A549 (cell line): Measurements from ENCODE around the gene PAEP.

Experiments used
- CEBPB ChIP-seq, 2 experiments: fragments of >200 bp in 1 of 2; sonication (Bioruptor Twin) in 1 of 2; formaldehyde crosslinking in 1 of 2; IDR thresholded peaks; 2 replicates each; pipeline ENCODE4 v1.6.1; 2012 to 2016
- CTCF ChIP-seq: fragments of >200 bp; sonication (Bioruptor Twin); formaldehyde crosslinking; IDR thresholded peaks from 3 replicates; pipeline ENCODE4 v1.5.1; 2016
- PHF8 ChIP-seq: fragments of 200-600 bp; sonication (generic); IDR thresholded peaks from 2 replicates; pipeline ENCODE4 v1.6.1; 2016; ENCODE audit warnings: low read depth, mild to moderate bottlenecking, antibody characterized with exemption, moderate library complexity, borderline replicate concordance
- POLR2A ChIP-seq: IDR thresholded peaks from 2 replicates; pipeline ENCODE4 v1.6.1; 2012; ENCODE audit warnings: mild to moderate bottlenecking, low read length
- SMC3 ChIP-seq: fragments of >200 bp; sonication (Bioruptor Twin); formaldehyde crosslinking; IDR thresholded peaks from 3 replicates; pipeline ENCODE4 v1.6.1; 2018; ENCODE audit warnings: inconsistent platforms

DNA sequence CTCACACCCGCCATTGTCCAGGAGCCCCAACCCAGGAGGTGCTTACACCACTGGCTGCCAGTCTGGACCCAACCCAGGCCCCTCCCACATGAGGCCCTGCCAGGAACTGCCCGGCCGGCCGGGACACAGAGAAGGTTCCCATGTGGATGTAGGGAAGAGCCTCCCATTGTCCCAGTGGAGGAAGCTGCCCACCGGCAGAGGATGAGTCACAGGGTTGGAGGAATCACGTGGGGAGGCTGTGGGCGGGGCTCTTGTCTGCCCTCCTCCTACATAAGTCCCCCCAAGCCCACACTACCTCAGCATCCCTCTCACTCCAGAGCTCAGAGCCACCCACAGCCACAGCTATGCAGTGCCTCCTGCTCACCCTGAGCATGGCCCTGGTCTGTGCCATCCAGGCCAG, 26.1 kb downstream of the PAEP start:
- TF ChIP-seq CTCF: no peak
- TF ChIP-seq POLR2A: no peak
- no peak for TF ChIP-seq PHF8
- TF ChIP-seq SMC3: no peak
- TF ChIP-seq CEBPB (IDR thresholded peaks at IDR 0.05): no peak
